NCI-H82 treated with DMSO at 0.1 percent for 48 hours (cell line): ENCODE results near the gene ZNF514.
"Not testable (repeated sequence)": the region's sequence is repeated elsewhere in the genome, so short reads cannot be mapped to it uniquely, and the experiment has no call there.

Experiments
- DNase-seq: peaks from one replicate; lab custom pipeline; 2025; ENCODE audit not compliant: unreplicated experiment; lab: John Stamatoyannopoulos, UW

The ZNF514 gene

DNA sequence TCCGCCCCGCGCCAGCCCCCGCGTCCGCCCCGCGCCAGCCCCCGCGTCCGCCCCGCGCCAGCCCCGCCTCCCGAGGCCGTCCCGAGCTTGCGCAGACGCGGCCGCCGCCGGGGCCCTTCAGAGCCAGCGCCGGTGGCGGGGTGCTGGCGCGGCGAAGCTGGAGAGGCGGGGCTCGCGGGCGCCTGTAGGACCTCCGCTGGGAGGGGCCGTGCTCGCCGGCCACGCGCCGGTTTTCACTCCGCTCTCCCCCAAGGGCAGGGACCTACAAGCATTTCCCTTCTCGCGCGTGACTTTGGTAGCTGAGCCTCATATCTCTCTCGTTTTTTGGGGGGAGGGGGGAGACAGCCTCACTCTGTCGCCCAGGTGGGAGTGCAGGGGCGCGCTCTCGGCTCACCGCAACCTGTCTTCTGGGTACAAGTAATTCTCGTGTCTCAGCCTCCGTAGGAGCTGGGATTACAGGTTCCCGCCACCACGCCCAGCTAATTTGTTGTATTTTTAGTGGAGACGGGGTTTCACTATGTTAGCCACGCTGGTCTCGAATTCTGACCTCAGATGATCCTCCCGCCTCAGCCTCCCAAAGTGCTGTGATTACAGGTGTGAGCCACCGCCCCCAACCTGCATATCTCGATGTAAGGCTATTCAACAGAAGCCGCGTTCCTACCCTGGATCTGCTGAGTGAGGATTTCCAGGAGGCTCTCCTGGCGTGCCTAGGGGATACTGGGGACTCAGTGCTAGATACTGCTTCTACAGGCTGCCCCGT is at the start of gene ZNF514:
Gene ZNF514 (minus strand): TSS at position 159 of the 760 bp plus-strand sequence. CDS start 6,595 bp downstream, outside the sequence.
- DNase-seq, result peak; percentile 14

DNA sequence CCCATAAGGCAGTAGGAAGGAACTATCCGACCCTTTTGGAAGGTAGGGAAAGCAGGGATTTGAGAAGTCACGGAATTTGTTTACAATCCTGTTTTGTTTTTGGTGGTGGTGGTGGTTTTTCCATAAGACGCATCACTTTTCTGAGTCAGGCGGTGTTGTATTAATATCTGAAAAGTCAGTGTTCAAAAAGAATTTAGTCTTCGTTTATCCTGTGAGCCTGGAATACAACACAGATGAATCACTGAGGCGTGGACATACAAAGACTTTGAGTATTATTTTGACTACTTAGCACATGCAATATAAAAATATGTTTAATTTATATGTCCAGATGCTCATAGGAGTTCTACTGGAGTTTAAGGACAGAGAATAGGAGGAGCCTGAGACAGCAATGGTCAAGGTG is 48.5 kb upstream of the ZNF514 start:
- DNase-seq, result no peak

DNA sequence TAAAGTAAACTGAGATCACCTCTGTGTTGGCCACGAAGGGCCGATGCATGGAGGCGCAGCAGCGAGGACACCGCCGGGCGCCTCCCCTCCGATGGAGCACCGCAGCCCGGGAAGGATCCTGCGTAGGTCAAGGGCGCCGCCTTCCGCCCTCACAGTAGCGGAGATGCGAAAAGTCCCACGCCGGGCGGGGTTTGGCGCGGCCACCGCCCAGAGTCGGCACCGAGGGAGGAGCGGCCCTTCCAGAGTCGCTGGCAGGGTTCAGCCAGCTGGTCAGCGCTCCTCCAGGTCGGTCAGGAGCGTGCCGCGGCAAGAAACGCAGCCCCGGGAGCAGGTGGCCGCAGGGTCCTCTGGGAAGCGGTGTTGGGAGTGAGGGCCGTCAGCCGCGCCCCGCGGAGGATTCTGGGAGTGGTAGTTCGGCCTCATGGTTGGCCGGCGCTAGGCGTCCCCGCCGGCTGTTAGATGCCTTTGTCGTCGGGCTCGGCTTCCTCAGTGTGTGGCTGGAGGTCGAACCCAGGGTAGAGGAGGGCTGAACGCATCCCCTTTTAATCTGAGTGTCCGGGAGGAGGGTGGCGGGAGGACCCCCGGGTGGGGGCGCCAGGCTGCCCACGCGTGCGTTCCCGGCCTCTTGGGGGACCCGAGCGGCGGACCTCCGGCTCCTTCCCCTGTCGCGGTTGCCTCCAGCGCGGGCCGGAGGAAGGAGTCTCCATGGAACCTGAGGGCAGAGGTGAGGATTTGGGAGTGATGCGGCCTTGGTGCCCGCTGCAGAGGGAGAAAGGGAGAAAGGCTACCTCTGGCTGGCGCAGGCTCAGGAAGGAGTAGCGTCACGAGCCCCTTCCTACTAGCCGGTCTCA is 47.7 kb upstream of the ZNF514 start, which contains the start of gene ZNF892:
Gene ZNF892 (plus strand): TSS at position 411 of the 851 bp plus-strand sequence. CDS start 295 bp downstream, at position 706.
- DNase-seq, result peak; percentile 84

DNA sequence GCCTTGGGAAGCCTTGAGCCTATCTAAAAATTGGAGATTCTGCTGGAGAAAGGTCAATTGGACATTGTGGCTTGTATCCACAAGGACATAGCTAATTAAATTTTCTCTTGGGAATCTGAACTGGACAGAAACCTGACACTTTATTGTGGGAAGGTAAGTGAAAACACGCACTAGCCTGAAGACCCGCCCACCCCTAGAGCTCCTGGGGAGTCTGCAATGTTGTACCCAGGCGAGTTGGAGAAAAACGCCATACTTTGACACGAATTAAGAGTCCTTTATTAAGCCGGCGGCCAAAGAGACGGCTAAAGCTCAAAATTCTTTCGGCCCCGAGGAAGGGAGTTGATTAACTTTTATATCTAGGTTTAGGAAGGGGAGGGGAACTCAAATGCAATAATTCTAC is 46.4 kb upstream of the ZNF514 start:
- no peak for DNase-seq

DNA sequence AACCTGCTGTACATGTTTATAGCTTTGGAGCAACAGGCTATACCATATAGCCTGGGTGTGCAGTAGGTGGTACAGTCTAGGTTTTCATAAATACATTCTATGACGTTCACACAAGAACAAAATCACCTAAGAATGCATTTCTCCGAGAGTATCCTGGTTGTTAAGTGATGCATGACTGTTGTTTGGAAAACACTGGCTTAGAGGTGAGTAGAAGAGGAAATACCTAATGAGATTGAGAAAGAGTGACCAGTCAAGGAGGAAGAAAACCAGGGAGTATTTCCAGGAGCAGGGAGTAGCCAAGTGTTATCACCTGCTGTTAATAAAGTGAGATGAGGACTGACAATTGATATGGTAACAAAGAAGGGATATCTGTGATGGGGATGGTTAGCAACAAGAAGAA is 44.7 kb upstream of the ZNF514 start:
- DNase-seq, result no peak

DNA sequence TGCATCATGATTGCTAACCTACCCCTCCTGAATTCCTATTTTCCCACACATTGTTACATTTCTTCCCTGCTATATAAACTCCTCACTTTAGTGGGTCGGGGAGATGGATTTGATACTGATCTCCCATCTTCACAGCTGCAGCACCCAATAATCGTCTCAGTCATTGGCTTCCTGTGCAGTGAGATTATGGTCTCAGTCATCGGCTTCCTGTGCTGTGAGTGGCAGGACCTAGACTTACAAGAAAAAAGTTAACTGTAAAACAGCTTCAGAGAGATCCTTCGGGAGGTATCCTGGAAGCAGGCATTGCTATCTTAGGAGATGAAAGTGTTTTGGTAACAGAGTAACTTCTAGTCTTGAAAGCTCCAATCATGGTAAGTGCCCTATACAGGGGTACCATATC is 44.3 kb upstream of the ZNF514 start:
- DNase-seq, result no peak

DNA sequence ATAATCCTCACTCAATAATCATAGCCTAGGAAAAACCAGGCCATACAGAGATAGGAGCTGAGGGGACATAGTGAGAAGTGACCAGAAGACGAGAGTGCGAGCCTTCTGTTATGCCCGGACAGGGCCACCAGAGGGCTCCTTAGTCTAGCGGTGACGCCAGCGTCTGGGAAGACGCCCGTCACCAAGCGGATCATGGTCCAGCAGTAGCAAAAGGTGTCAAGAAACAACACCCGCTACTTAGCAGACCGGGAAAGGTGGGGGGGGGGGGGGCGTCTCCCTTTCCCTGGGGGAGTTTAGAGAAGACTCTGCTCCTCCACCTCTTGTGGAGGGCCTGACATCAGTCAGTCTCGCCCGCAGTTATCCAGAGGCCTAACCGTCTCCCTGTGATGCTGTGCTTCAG is 33.3 kb upstream of the ZNF514 start:
- not testable (repeated sequence) for DNase-seq

DNA sequence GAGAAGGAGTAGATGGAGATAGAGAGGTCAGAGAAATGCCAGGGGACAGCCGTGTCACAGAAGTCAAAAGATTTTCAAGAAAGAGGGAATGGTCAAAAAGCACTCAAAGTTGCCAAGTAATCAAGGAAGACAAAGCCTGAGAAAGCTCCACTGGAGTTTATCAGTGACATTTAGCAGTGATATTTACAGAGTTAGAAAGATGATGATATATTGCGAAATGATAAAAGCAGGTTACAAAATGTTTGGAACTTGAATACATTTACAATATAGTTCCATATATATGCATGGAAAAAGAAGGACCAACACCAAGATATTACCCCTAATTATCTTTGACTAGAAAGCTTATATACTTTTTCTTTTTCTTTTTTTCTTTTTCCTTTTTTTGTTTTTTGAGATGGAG is 26.3 kb upstream of the ZNF514 start:
- DNase-seq, result no peak

DNA sequence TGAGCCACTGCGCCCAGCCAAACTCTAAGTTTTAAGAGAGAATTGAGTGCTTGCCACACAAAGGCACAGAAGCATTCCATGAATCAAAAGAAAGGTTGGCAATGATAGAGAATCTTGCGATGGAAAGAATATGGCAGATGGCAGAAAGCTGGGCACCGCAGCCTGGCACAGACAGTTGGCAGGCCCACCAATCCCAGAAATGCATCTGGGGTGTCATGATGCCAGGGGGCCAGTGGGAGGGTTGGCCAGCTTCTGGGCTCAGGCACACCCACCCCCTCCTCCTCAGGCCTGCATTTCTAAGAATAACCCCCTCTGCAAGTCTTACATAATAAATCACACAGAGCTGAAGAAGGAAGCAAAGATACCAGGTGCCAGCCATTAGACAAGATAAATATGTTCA is 25.5 kb upstream of the ZNF514 start:
- DNase-seq, result no peak

DNA sequence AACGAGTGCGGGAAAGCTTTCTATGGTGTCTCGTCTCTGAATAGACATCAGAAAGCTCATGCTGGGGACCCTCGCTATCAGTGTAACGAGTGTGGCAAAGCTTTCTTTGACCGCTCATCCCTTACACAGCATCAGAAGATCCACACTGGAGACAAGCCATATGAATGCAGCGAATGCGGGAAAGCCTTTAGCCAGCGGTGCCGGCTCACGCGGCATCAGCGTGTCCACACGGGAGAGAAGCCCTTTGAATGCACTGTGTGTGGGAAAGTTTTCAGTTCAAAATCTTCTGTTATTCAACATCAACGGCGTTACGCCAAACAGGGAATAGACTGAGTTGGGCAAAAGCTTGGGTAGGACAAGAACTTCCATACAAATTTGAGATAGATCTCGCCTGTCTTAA is 22.1 kb upstream of the ZNF514 start:
- no peak for DNase-seq

DNA sequence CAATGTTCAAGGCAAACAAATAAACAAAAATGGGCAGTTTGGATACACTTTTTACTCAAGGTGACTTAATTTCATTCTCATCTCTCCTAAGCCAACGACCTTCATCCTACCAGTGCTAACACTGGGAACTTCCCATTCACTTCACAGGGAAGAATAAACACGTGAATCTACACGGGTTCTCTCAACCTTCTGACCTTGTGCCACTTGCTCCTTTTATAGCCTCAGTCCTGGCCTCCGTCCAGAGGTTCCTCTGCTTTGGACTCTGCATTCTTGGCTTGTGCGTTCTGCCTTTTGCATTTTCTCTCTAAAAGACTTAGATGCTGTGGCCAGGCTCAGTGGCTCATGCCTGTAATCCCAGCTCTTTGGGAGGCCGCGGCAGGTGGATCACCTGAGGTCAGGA is 19.8 kb upstream of the ZNF514 start:
- no peak for DNase-seq

DNA sequence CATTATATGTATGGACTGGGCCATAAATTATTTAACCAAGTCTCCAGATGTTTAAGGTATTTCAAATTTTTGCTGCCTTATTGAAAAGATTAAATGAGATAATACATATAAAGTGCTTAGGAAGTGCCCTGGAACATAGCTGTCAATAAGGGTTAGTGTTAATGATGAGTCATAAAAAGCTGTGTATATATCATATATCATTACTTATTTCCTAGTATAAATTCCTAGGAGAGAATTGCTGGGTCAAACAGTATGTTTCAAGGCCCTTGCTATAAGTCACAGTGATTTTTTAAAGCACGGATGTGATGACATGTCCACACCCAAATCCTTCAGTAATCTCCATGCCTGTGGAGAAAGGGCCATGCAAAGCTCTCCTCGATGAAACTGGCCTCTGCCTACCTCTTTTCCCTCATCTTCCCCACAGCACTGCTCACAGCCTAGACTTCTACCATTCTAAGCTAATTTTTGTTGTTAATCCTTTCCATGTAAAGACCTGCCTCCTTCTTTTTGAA is 14.4 kb upstream of the ZNF514 start:
- DNase-seq, result no peak

DNA sequence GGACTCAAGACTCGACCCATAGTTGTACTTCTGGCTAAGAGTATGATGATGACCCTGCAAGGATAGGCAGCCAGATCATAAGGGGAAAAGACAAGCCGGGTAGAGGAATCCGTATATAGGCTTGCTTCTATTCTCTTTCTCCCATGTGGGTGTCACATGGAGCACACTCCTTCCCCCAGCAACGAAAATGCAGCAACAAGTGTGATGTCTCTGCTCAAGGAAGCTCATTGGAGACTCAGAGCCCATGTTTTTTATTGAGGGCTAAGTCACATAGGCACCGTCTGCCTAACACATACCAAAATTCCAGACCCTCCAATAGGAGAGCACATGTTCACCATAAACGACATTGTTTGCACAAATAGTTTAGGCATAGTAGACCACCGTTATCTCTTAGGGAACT is 12.3 kb upstream of the ZNF514 start:
- no peak for DNase-seq

DNA sequence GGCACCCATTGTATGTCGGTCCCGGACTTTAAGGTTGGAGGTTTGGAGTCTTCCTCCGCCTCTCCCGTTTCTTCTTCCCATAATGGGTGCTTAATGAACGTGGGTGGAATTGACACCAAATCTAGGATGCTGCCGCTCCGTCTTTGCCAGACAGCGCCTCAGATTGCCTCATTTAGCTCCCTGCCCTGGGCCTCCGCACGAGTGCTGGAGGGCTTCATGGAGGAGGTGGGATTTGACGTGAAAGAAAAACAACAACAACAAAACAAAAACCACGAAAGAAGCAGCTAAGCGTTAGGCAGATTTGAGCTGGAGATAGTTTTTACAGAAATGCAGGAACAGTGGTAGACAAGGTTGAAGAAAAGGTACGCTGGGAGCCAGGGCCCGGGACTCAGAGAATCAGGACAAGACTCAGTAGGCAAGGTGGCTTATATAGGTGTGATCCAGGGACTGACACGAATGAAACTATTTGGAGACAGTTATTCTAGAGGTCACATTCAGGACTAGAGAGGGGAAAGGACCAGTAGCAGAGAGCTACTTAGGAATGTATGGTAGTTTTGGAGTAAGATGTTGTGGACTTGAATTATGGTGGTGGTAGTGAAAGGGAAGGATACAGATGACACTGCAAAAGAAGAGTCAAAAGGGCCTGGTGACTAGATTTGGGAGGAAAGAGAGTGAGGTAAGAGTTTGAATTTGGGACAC is 6.6 kb upstream of the ZNF514 start:
- DNase-seq, result no peak

DNA sequence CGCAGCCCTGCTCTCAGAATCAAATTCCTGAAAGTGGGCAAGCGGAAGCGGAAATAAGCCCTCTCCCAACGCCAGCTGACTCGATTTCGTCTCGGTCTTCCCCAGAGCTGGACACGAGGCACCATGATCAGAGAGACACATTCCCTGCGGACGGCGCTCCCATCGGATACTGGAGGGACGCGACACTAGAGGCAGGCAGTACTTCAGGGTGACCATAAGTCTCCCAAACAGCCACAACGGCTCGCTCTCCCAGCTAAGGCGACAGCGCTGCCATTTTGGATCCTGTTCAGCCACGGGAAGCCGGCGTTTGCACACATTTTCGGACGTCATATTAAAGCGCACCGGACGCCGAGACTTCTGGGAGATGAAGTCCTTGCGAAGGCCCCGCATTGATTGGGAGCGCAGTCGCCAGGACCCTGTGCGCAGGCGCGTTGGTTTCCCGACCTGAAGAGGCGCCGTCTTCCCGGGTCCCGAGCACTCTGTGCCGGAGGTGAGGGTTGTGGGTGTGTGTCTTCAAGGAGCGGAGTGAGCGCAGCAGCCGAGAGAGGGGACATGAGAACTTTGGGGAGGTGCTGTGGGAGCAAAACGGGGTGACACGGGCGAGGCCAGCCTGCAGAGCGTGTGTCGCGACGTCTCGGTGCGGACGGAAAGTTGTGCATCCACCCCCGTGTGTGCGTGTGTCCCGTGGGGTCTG is 5.9 kb upstream of the ZNF514 start, which contains the start of gene ZNF2:
Gene ZNF2 (plus strand): TSS at position 439 of the 694 bp plus-strand sequence. CDS start 10,418 bp downstream, outside the sequence.
- peak; percentile 91 for DNase-seq

DNA sequence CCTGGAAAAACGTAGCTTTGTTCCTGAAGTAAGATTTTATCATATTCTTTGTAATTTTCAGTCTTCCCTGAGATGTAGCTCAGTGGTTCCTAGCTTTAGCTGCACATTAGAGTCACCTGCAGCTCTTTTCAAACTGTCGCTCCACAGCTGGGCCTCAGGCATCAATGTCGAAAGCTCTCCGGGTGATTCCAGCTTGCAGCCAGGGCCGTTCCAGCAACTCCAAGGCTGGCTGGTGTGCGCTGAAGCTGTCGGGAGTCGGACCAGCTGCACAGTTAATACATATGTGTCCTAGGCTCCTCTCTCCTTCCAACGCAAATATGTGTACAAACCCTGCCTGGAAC is 5.4 kb upstream of the ZNF514 start:
- DNase-seq, result no peak

DNA sequence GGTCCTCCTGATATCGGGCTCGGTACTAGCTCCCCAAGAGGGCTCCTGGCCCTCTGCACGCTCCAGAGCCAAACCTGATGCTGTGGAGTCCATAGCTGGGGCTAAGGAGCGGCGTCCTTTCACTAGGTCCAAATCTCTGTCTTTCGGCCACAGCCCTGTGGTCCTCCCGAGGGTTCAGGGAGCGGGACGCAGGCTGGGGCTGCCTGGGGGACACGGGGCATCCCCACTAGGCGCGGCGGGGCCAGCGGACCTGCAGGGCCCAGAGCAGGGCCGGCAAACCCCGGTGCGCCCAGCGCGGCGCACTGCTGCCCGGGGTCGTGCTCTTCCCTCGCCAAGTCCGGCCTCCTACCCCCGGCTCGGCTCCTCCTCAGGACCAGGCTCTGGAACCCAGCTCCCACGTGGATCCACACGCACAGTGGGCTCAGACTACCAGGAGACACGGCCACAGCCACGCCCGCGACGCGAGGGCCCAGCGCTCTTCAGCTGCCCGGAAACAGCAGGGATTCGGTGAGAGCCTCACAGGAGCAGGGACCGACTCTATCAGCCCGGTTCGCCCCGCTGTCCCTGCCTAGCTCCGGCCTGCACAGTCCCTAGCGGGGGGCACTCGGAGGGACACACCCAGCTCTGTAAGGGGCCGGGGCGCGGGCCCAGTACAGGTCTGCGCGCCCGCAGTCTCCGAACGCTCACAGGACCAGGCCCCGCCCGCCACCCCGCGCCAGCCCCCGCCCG is 593 bp downstream of the ZNF514 start:
- DNase-seq, result no peak

DNA sequence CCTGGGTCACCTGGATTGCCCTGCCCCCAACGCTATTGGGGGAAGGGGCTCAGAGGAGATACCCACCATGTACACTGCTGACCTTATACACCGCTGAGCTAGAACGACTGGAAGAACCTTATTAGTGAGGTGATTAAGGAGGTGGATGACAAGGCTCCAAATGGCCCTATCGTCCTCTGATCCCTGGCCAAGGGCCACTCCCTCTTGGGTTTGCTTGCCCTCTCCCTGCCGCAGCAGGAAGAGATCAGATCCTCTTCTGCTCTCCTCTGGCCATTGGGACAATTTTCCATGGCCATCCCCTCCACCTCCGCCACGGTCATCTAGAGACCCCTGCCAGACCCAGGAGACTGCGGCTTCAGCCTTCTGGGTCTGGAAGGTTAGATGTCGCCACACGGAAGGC is 1.2 kb downstream of the ZNF514 start:
- no peak for DNase-seq

DNA sequence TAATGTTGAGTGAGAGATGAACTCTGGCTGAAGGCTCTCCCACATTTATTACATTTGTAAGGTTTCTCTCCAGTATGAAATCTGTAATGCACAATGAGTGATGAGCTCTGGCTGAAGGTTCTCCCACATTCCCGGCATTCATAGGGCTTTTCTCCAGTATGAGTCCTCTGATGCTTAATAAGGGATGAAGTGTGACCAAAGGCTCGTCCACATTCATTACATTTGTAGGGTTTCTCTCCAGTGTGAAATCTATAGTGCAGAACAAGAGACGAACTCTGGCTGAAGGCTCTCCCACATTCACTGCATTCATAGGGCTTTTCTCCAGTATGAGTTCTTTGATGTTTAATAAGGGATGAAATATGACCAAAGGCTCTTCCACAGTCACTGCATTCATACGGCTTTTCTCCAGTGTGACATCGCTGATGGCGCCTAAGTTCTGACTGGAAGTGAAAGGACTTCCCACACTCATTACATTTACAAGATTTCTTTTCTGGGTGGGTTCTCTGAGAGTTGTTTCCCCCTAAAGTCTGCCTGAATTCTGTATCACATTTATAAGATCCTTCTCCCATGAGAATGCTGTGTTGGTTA is 10.2 kb downstream of the ZNF514 start:
- no peak for DNase-seq

DNA sequence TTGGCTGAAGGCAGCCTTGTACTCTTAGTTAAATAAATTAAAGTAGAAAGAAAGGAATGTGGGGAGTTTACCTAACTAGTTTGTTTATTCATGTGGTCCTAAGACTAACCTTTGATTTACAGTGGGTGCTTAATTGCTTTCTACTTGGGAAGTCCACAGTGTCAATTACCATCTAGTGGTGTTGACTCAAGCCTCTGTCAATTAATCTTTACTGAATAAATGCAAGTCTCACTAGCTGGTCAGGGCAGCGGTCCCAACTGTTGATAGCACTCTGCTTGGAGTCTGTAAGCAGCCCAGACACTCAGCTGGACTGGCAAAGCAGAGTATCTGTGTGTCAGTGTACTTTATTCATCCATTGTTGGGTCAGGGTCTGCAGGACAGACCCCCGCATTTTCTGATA is 15.8 kb downstream of the ZNF514 start:
- no peak for DNase-seq
